Glomerular visceral epithelial cell (primary cell): ENCODE measurements around the gene LY9.

Experiments used
- DNase-seq: peaks from one replicate; pipeline ENCODE4 v3.0.0-alpha.2; 2016; ENCODE audit errors: extremely low spot score

Gene LY9, protein sequence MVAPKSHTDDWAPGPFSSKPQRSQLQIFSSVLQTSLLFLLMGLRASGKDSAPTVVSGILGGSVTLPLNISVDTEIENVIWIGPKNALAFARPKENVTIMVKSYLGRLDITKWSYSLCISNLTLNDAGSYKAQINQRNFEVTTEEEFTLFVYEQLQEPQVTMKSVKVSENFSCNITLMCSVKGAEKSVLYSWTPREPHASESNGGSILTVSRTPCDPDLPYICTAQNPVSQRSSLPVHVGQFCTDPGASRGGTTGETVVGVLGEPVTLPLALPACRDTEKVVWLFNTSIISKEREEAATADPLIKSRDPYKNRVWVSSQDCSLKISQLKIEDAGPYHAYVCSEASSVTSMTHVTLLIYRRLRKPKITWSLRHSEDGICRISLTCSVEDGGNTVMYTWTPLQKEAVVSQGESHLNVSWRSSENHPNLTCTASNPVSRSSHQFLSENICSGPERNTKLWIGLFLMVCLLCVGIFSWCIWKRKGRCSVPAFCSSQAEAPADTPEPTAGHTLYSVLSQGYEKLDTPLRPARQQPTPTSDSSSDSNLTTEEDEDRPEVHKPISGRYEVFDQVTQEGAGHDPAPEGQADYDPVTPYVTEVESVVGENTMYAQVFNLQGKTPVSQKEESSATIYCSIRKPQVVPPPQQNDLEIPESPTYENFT

DNA sequence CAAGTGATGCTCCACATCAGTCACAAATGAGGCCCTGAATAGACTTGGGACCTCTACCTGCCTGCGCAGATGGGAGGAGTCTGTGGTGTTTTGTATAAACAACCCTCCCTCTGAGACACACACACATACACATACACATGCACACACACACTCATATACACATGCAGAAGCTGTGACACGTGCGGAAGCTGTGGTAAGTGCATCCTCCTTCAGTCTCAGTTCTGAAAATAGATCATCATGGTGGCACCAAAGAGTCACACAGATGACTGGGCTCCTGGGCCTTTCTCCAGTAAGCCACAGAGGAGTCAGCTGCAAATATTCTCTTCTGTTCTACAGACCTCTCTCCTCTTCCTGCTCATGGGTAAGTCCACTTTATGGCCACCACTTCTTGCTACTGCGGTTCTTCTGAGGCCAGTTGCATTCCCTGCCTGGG lies at the start of gene LY9:
Gene LY9, plus strand, starts transcription at position 224 of the 433 bp plus-strand sequence. Its CDS starts 14 bp downstream, at position 238.
- no peak for DNase-seq

DNA sequence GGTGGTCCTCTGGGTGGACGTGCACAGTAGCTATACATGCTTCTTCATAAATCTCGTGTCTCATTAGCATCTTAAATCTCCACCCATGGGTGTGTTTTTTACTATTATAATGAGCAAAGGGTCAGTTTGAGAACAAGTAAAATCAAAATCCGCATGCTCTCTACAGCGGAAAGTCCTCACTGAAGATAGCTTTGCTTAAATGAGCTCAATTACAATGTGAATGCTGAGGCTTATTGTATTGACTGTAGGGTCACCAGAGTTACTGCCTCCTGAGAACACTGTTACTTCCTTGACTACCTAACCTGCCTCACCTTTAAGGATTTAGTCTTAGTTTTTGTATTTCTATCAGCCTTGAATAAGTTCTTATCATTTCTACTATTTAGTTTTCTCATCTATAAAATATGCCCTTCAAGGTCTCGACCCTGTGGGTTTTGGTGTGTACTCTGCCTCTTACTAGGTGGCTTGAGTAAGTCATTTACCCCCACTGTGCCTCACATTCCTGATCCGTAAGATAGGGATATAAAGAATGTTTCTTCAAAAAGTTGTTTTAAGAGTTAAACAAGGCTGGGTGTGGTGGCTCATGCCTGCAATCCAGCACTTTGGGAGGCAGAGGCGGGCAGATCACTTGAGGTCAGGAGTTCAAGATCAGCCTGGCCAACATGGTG lies 49.0 kb upstream of the LY9 start:
- DNase-seq, result no peak

DNA sequence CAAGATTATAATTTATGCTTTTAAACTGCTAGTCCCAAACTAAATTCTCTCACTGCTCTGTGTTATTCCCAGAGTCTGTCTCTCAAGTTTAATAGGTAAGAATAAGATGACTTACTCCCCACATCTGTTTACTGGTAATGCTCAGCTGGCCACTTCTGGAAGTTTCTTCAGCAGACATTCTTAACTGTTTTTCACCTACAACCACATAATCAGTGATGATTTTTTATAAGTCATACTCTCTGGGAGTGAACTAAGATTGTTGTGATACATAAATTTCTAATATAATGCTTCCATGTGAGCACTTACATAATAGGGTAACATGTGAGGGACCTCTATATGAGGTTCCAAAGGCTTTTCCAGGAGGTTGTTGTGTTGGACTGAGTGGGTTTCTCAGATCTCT lies 48.3 kb upstream of the LY9 start:
- no peak for DNase-seq

DNA sequence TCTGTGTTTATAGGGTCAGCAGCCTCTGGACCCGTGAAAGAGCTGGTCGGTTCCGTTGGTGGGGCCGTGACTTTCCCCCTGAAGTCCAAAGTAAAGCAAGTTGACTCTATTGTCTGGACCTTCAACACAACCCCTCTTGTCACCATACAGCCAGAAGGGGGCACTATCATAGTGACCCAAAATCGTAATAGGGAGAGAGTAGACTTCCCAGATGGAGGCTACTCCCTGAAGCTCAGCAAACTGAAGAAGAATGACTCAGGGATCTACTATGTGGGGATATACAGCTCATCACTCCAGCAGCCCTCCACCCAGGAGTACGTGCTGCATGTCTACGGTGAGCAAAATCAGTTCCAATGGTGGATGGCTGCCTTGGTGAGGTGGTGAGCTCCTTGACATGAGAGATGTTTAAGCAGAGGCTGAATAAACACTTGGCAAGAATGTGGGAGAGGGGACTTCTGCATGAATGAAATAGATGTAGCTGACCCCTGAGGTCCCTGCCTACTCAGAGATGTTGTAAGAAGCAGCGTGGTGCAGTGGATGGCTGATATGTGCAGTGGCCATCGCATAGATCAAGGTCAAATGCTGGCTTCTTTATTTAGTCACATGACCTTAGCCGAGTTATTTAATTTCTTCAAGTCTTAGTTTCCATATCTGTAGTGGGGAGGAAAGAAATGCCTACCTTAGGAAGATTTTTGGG lies 47.6 kb upstream of the LY9 start:
- no peak for DNase-seq

DNA sequence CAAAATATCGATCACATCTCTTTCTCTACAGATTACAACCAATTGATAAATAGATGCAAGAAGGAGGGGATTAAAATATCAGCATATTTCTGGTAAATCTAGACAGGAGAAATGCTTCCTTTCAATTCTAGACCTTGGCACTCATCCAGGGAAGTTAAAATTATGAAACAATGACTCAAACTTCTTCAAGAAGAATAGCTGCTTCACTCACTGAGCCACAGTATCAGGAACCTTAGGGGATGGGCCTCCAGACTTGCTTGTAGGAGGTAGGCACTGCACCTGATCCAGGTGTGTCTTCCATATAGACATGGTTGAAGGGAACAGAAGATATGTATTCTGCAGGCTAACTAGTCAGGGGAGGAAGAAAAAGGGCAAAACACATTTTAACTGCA lies 47.1 kb upstream of the LY9 start:
- no peak for DNase-seq

DNA sequence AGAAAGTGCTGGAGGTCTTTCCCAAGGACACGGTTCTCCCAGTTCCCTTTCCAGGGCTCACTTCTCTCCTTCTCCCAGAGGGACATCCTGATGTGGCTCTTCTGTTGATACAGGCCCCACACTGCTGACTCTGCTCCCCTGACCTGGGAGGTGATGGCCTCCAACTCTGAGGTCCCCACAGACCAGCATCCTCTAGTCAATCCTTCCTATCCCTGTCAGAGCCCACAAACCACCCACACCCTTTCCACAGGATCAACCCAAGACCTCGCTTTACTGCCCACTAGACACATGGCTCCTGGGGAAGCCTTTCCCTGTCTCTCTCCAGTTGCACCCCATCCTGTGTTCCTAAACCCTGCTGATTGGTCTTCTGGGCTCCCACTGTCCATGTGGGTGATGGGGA lies 45.4 kb upstream of the LY9 start:
- no peak for DNase-seq

DNA sequence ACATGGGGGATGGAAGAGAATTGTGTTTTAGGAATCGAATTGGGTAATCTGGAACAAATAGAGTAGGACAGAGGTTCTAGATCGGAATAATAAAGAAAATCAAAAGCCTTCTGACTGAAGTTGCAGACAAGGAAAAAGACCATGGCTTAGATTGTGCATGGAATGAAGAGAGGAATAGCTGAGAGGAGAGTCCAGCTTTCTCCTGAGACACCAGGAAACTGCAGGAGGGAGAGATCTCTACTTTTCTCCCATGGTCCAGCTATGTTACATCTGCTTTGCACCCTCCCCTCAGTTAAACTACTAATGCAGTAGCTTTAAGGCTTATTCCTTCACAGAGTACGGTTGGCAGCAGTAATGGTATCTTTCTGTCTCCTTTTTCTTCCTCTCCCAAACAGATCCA lies 43.6 kb upstream of the LY9 start:
- DNase-seq, result no peak

DNA sequence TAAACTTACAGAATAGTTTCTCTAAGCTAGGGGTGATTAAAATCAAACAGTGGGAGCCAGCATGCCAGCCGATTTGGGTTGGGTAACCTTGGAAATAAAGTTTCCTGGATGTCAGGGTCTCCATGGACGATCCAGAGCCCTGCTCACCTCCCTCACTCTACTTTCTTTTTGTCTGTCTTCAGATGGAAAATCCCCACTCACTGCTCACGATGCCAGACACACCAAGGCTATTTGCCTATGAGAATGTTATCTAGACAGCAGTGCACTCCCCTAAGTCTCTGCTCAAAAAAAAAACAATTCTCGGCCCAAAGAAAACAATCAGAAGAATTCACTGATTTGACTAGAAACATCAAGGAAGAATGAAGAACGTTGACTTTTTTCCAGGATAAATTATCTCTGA lies 43.0 kb upstream of the LY9 start:
- no peak for DNase-seq

DNA sequence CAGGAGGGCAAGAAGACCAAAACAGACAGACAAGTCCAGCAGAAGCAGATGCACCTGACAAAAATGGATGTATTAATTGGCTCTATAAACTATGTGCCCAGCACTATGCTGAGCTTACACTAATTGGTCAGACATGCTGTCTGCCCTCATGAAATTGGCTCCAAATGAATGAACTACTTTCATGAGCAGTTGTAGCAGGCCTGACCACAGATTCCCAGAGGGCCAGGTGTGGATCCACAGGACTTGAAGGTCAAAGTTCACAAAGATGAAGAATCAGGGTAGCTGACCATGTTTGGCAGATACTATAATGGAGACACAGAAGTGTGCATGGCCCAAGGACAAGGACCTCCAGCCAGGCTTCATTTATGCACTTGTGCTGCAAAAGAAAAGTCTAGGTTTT lies 42.4 kb upstream of the LY9 start:
- no peak for DNase-seq

DNA sequence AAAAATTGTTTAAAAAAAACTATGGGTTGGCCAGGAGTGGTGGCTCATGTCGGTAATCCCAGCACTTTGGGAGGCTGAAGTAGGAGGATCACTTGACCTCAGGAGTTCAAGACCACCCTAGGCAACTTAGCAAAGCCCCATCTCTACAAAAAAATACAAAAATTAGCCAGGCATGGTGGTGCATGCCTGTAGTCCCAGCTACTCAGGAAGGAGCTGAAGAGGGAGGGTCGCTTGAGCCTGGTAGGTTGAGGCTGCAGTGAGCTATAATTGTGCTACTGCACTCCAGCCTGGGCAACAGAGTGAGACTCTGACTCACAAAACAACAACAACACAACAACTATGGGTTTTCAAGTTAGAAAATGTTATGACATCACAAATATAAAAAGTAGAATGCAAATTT lies 40.5 kb upstream of the LY9 start:
- no peak for DNase-seq

DNA sequence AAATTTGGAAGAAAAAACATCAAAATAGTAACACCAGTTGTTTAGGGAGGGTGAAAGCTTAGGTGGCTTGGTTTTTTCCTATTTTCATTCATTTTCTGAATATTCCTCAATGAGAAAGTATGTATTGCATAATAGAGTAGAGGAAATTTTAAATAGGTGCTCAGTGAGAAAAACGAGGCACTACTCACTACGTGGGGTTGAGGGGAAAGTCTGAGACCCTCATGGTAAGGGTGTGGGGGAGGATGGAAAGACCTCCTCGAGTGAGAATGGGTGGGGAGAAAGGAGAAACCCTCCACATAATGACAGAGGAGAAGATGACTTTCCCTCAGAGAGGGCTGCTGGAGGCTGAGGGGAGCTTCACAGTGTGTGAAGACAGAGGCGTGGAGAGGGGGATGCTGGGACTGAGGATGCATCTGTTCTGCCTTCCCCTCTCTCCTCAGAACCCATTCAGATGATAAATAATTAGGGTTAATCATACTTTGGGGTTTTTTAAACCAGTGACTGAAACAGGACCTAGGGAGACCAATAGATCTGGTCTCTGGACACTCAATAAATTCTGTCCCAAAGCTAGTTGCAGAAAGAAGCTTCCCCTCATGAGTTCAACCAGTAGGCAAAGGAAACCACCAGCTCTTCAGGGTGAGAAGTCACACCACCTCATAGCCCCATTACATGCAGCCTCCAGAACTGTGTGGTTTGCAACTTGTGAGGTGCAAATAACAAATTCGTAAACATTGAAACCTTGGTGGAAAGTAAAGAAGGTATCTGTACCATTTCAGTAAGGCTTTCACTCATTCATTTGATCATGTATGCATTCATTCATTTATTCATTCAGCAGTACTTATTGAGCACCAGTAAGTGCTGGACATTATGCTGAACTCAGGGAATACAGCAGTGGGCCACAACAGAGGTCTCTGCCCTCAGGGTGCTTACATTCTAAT lies 39.8 kb upstream of the LY9 start:
- no peak for DNase-seq

DNA sequence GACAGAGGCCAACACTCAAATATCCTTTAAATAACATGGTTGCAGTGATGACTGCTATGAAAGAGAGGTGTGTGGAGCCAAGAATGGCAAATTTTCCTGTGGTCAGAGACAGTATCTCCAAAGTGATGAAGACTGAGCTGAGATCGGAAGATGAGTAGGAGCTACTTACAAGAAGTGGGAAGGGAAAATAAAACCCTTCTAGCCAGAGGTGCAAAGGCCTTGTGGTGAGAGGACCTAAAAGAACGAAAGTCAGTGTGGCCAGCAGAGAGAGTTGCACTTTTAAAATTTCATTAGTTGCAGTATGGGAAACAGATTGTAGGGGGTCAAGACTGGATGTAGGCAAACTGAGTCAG lies 39.1 kb upstream of the LY9 start:
- no peak for DNase-seq

DNA sequence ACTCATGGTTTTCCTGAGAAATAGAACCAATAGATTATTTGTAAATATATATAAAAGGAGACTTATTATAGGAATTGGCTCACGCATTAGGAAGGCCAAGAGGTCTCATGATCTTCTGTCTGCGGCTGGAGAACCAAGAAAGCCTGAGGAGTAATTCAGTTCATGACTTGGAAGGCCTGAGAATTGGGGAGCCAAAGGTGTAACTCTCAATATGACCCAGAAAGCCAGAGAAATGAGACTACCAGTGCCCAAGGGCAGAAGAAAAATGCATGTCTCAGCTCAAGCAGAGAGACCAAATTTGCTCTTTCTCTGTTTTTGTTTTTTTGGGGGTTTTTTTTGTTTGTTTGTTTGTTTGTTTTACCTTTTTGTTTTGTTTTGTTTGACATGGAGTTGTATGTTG lies 37.5 kb upstream of the LY9 start:
- DNase-seq, result no peak

DNA sequence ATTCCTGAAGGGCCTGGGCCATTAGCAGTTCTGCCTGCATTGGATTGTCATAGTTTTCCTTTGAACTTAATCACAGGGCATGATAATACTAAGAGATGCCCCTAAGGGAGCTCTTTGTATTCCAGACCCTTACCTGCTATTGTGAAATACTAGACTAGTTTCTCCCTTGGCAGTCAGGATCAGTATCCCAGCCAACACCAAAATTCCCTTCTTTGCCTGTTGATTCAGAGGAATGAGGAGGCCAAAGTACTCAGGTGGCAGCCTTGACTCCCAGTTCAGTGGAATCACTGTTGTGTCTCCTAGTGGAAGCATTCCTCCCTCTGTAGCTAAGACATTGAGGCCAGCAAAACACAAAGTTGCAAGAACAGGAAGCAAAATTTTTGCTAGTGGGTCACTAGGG lies 36.2 kb upstream of the LY9 start:
- no peak for DNase-seq

DNA sequence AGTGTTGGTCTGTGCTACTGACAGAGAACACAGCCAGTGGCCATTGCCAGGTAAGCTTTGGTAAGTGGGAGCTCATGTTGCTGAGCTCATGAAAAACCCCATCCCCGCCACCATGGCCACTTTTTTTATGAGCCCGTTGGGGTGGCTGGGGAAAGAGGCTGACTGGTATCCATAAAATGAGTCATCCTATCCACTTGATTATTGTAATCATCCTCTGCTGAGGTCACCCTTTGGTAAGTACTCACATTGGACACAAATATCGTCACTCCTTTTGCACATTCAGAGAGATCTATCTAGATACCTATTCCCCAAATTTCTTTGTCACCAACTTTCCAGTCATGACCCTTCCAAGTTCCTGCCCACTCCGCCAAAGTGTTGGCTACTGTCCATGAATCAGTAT lies 34.9 kb upstream of the LY9 start:
- DNase-seq, result no peak

DNA sequence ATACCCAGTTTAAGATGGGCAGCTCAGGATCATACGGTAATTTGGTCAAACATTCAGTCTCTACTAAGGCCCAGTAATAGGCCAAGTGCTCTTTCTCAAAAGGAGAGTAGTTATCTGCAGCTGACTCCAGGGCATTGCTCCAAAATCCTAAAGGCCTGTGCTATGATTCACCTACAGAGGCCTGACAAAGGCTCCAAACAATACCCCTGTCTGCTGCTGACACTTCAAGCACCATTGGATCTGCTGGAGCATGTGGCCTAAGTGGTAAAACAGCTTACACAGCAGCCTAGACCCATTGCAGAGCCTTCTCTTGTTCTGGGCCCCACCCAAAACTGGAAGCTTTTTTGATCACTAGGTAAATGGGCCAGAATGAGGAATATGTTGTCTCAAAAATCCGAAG lies 34.1 kb upstream of the LY9 start:
- no peak for DNase-seq

DNA sequence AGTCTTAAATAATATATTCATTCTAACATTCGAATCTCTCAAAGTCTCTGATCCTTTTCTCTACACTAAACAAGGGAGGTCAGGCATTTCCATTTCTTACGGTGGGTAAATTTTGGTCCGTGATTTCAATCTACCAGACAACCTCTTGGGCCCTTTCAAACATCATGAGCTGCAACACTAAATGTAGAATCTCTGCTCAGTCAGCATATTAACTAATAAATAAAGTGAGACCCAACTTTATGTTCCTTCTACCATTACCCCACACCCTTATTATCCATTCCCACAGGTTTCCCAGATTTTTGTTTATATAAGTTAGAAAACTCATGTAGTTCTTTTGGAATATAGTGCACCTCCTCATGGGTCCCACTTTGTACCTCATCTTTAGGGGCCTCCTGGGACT lies 32.0 kb upstream of the LY9 start:
- DNase-seq, result no peak

DNA sequence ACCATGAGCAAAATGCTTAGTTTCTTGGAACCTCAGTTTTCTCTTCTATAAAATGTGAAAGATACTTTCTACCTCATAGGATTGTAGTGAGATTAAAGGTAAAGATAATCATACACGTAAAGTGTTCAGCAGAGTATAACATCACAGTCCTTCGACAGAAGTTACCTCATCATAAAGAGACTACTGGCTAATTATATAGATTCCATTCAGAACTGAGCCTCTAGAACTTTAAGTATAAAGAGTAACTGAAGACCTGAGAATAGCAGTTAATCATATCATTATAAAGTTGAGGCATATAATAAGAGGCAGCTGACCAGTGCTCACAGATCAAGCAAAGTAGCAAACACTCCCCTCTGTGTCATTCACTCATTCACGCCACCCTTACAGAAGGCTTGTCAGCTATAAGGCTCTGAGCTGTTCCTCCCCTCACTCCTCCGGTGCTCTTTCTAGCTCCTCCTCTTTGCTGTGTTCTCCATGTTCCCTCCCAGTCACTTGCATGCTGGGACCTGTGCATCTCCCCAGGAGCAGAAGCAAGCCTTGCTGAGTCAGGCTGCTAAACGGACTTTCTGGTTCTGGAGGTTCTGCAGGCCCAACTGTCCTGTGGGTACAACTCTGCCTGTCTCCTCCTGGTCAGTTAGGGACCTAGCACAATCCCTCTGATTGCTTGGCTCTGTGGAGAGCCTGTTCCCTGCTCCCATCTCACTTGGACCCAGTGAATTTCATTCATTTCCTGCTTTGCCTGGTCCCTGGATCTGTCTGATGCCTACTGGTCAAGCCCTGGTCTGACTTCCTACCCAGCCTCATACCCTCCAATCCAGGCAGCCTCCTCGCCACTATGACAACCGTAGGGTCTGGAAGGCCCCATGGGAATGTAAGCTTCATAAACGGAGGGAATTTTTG lies 28.3 kb upstream of the LY9 start:
- DNase-seq, result no peak

DNA sequence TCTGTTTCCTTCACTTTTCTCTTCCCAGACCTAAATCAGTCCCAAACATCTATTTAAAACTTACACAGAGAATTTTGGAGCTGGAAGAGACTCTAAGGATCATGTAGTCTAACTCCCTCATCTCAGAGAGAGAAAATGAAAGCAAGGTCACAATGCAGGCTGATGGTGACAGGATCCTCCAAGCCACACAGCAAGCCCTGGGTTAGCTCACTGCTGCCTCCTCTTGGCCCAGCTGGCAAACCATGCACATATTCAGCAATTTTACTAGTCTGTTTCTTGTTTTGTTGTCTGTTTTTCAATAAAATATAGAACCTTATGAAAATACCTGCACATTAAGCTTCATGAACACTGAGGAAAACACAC lies 27.7 kb upstream of the LY9 start:
- no peak for DNase-seq

DNA sequence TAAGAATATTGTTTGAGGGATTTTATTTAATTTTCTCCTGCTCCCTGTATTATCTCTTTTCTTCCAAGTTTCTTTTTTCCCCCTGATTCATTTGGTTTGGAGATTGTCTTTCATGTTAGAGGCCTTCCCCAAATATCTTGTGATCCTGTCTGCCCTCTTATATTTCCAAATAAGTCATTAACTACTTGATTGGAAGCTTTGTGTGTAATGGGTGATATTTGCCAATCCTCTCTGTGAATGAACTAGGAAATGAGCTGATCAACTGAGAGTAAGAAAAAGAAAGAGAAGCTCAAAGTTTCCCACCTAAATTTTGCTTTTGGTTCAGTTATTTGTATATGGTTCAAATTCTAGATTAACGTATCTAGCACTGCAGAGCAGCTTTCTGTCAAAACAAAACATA lies 23.6 kb upstream of the LY9 start:
- no peak for DNase-seq
